ENCODE results near the gene KIR2DL1.
"Not testable (repeated sequence)": the region's sequence is repeated elsewhere in the genome, so short reads cannot be mapped to it uniquely, and the experiment has no call there.

KIR2DL1 gene

DNA sequence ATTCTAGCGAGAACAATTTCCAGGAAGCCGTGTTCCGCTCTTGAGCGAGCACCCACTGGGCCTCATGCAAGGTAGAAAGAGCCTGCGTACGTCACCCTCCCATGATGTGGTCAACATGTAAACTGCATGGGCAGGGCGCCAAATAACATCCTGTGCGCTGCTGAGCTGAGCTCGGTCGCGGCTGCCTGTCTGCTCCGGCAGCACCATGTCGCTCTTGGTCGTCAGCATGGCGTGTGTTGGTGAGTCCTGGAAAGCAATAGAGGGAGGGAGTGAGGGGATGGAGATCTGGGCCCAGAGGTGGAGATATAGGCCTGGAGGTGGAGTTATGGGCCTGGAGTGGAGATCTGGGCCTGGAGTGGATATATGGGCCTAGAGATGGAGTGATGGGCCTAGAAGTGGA lies at the start of gene KIR2DL1:
Gene KIR2DL1 (plus strand): TSS at position 148 of the 400 bp plus-strand sequence. CDS start 58 bp downstream, at position 206.
- not testable (repeated sequence) for DNase-seq

DNA sequence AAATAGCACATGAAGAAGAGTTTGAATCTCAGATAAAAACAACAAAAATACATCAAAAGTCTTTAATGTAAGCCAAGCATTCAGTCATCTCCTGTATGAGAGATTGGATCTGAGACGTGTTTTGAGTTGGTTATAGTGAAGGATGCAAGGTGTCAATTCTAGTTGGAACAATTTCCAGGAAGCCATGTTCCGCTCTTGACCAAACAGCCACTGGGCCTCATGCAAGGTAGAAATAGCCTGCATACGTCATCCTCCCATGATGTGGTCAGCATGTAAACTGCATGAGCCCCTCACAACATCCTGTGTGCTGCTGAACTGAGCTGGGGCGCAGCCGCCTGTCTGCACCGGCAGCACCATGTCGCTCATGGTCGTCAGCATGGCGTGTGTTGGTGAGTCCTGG lies 45.5 kb upstream of the KIR2DL1 start, which contains the start of gene KIR3DL3:
Gene KIR3DL3 (plus strand): TSS at position 301 of the 400 bp plus-strand sequence. CDS start 55 bp downstream, at position 356.
- no peak for DNase-seq

DNA sequence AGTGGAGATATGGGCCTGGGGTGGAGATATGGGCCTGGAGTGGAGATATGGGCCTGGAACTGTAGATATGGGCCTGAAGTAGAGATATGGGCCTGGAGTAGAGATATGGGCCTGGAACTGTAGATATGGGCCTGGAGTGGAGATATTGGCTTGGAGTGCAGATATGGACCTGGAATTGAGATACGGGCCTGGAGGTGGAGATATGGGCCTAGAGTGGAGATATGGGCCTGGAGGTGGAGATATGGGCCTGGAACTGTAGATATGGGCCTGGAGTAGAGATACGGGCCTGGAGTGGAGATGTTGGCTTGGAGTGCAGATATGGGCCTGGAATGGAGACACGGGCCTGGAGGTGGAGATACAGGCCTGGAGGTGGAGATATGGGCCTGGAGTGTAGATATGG lies 44.9 kb upstream of the KIR2DL1 start:
- DNase-seq: no peak

DNA sequence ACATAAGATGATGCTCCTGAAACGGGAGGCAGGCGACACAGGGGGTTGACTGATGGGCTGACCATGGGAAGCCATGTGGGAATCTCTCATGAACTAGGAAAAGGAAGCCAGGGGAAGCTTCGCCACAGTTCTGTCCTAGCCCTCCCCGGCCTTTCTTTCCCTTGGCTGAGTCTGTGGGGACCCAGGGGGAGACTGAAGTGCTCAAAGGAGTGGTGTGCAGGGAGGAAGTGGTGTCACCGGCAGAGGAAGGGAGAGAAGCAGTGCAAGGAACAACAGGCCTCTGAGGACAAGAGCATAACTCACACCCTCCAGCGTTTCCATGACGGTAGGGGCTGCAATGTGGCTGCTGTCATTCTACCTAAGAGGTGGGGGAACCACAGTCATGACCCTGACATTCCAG lies 44.3 kb upstream of the KIR2DL1 start:
- DNase-seq: no peak

DNA sequence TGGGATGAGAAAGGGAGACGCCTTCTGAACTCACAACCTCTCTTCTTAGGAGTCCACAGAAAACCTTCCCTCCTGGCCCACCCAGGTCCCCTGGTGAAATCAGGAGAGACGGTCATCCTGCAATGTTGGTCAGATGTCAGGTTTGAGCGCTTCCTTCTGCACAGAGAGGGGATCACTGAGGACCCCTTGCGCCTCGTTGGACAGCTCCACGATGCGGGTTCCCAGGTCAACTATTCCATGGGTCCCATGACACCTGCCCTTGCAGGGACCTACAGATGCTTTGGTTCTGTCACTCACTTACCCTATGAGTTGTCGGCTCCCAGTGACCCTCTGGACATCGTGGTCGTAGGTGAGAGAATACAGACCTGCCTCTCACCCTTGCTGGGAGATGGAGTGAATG lies 42.0 kb upstream of the KIR2DL1 start:
- no peak for DNase-seq

DNA sequence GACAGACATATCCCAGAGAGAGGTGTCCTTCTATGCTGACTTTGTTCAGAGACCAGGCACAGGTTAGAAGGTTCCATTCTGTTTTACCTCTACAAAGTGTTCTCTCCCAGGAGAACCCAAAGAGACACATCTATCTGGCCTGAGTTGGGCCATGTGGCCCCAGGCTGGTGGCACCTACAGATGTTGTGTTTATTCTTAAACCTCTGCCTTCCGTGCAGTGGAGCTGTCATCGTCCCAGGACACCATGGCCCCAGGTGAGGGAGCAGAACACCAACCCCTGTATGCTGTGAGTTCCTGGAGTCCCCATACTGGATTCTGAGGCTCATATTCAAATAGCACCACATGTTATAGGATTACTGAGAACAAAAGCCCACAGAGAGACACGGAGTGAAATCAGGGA lies 41.4 kb upstream of the KIR2DL1 start:
- no peak for DNase-seq

DNA sequence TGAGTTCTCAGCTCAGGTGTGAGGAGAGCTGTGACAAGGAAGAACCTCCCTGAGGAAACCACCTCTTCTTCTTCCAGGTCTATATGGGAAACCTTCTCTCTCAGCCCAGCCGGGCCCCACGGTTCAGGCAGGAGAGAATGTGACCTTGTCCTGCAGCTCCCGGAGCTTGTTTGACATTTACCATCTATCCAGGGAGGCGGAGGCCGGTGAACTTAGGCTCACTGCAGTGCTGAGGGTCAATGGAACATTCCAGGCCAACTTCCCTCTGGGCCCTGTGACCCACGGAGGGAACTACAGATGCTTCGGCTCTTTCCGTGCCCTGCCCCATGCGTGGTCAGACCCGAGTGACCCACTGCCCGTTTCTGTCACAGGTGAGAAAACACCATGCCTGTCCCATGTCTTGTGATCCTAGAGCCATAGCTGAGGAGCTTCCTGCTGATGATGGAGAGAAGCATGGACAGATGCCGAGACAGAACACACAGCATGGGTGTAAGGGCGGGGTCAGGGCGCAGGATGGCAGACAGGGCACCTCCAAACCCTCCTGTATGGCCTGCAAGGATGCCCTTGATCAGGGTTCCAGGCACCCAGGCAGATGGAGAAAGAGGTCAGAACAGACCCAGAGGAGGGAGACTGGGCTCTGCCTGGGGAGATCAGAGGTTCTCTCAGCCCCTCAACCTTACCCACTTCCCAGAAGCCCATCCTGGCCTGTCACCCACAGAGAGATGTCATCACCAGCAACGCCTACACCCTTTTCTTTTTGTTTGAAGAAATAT lies 40.0 kb upstream of the KIR2DL1 start:
- DNase-seq: no peak

DNA sequence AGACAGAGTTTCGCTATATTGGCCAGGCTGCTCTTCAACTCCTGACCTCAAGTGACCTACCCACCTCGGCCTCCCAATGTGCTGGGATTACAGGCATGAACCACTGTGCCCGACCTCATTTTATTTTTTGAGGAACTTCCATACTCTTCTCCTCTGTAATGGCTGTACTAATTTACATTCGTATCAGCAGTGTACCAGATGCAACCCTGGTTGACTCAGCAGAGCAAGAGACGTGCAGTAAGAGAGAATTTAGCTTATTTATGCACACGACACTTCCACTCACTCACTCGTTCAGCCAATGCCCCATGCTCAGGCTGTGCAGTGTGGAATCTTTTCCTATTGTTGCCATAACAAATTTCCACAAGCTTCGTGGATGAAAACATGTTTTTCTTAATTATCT lies 38.4 kb upstream of the KIR2DL1 start:
- DNase-seq: no peak

DNA sequence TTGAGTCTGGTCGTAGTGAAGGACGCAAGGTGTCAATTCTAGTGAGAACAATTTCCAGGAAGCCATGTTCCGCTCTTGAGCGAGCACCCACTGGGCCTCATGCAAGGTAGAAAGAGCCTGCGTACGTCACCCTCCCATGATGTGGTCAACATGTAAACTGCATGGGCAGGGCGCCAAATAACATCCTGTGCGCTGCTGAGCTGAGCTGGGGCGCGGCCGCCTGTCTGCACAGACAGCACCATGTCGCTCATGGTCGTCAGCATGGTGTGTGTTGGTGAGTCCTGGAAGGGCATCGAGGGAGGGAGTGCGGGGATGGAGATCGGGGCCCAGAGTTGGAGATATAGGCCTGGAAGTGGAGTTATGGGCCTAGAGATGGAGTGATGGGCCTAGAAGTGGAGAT lies 31.3 kb upstream of the KIR2DL1 start, which contains the start of gene KIR2DL3:
Gene KIR2DL3 (plus strand): TSS at position 208 of the 400 bp plus-strand sequence. CDS start 33 bp downstream, at position 241.
- DNase-seq: not testable (repeated sequence)

DNA sequence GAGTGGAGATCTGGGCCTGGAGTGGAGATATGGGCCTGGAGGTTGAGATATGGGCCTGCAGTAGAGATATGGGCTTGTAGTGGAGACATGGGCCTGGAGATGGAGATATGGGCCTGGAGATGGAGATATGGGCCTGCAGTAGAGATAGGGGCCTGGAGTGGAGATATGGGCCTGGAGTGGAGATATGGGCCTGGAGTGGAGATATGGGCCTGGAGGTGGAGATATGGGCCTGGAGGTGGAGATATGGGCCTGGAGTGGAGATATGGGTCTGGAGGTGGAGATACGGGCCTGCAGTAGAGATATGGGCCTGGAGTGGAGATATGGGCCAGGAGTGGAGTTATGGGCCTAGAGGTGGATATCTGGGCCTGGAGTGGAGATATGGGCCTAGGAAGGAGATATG lies 30.9 kb upstream of the KIR2DL1 start:
- no peak for DNase-seq

DNA sequence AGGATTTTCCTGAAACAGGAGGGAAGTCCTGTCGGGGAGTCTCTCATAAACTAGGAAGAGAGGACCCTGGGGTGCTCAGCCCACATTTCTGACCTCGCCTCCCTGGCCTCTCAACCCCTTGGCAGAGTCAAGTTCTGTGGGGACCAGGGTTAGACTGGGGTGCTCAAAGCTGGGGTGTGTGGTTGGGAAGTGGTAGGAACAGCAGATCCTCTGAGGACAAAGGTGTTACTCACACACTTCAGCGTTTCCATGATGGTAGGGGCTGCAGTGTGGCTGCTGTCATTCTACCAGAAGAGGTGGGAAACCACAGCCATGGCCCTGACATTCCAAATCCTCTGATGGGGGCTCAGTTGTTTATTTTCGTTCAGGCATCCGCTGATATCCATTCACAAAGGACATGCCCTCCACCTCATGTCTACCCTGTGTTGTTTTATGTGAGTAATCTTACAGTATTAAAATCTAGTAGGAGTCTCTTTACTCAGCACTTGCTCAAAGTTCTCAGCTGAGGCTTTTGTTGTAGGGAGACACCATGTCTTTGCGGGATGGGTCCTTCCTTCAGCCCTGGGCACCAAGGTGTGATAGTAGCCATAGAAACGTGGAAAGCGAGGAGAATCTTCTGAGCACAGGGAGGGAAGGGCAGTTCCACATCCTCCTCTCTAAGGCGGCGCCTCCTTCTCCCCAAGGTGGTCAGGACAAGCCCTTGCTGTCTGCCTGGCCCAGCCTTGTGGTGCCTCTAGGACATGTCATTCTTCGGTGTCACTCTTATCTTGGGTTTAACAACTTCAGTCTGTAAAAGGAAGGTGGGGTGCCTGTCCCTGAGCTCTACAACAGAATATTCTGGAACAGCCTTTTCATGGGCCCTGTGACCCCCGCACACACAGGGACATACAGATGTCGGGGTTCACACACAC lies 29.8 kb upstream of the KIR2DL1 start:
- no peak for DNase-seq

DNA sequence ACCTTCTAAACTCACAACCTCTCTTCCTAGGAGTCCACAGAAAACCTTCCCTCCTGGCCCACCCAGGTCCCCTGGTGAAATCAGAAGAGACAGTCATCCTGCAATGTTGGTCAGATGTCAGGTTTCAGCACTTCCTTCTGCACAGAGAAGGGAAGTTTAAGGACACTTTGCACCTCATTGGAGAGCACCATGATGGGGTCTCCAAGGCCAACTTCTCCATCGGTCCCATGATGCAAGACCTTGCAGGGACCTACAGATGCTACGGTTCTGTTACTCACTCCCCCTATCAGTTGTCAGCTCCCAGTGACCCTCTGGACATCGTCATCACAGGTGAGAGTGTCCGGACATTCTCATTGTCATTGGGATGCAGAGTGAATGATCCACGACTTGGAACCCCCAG lies 27.6 kb upstream of the KIR2DL1 start:
- not testable (repeated sequence) for DNase-seq

DNA sequence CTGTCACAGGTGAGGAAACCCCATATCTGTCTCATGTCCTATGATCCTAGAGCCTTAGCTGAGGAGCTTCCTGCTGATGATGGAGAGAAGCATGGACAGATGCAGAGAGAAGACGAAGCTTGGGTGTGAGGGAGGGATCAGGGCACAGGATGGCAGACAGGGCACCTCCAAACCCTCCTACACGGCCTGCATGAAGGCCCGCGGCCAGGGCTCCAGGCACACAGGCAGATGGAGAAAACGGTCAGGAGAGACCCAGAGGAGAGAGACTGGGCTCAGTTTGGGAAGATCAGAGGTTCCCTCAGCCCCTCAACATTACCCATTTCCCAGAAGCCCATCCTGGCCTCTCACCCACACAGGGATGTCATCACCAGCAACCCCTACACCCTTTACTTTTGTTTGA lies 25.5 kb upstream of the KIR2DL1 start:
- DNase-seq: not testable (repeated sequence)

DNA sequence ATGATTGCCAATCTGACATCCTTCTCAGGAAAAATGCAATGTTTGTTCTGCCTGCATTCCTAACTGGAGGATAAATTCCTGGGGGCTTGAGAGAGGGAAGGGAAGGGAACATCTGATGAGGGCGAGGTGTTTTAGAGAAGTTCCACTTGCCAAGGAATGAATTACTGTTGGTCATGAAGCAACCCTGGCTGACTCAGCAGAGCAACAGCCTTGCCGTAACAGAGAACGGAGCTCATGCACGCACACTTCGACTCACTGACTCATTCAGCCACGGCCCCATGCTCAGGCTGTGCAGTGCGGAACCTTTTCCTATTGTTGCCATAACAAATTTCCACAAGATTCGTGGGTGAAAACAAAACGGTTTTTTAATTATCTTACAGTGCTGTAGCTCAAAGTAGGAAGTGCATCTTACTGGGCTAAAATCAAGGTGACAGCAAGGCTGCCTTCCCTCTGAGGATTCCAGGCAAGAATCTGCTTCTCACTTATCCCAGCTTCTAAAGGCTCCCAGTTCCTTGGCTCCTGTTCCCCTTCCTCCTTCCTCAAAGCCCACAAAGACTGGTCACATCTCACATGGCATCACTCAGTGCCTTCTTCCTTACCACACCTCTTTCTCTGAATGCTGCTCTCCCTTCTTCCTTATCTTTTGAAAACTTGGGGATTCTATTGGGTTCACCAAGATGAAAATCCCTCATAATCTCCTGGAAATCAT lies 21.8 kb upstream of the KIR2DL1 start:
- not testable (repeated sequence) for DNase-seq

DNA sequence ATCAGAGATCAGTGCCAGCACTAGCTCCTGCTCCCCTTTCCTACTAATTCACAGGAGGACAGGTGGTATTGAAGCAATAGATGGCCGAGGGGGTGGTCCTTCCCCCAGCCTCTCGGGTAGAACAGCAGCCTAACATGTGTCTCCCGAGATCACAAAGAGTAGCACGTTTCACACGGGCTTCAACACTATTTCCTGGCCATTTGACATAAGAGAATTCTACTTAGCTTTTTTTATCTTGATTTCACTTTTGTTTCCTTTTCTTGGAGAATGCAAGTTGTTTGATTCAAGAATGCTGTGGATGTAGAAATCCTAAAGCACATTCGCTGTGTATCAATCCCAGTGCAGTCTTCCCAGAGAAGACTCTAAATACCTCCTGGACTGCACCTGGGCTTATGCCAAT lies 19.3 kb upstream of the KIR2DL1 start:
- DNase-seq: not testable (repeated sequence)

DNA sequence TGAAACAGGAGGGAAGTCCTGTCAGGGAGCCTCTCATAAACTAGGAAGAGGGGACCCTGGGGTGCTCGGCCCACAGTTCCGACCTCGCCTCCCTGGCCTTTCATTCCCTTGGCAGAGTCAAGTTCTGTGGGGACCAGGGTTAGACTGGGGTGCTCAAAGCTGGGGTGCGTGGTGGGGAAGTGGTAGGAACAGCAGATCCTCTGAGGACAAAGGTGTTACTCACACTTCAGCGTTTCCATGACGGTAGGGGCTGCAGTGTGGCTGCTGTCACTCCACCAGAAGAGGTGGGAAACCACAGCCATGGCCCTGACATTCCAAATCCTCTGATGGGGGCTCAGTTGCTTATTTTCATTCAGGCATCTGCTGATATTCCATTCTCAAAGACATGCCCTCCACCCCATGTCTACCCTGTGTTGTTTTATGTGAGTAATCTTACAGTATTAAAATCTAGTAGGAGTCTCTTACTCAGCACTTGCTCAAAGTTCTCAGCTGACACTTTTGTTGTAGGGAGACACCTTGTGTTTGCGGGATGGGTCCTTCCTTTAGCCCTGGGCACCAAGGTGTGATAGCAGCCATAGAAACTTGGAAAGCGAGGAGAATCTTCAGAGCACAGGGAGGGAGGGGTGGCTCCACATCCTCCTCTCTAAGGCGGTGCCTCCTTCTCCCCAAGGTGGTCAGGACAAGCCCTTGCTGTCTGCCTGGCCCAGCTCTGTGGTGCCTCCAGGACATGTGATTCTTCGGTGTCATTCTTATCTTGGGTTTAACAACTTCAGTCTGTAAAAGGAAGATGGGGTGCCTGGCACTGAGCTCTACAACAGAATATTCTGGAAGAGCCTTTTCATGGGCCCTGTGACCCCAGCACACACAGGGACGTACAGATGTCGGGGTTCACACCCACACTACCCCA lies 13.1 kb upstream of the KIR2DL1 start:
- not testable (repeated sequence) for DNase-seq

DNA sequence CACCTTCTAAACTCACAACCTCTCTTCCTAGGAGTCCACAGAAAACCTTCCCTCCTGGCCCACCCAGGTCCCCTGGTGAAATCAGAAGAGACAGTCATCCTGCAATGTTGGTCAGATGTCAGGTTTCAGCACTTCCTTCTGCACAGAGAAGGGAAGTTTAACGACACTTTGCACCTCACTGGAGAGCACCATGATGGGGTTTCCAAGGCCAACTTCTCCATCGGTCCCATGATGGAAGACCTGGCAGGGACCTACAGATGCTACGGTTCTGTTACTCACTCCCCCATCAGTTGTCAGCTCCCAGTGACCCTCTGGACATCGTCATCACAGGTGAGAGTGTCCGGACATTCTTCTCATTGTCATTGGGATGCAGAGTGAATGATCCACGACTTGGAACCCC lies 11.0 kb upstream of the KIR2DL1 start:
- not testable (repeated sequence) for DNase-seq

DNA sequence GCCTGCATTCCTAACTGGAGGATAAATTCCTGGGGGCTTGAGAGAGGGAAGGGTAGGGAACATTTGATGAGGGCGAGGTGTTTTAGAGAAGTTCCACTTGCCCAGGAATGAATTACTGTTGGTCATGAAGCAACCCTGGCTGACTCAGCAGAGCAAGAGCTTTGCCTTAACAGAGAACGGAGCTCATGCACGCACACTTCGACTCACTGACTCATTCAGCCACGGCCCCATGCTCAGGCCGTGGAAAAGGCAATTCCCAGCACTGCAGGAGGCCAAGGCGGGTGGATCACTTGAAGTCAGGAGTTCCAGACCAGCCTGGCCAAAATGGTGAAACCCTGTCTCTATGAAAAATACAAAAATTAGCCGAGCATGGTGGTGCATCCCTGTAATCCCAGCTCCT lies 5.4 kb upstream of the KIR2DL1 start:
- not testable (repeated sequence) for DNase-seq

DNA sequence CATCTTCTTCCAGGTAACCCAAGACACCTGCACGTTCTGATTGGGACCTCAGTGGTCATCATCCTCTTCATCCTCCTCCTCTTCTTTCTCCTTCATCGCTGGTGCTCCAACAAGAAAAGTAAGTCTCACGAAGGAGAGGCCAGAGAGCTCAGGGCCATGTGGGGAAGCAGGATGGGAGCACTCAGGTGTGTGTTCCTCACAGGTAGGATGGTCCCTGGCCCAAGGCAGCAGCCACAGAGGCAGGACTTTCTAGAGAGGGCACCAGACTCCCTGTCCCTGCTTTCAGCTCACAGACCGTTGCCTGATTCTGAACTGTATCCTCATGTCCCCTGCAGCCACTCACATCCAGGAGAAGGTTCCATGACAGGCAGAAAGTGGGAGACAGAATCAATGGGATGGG lies 3.1 kb upstream of the KIR2DL1 start:
- DNase-seq: not testable (repeated sequence)

DNA sequence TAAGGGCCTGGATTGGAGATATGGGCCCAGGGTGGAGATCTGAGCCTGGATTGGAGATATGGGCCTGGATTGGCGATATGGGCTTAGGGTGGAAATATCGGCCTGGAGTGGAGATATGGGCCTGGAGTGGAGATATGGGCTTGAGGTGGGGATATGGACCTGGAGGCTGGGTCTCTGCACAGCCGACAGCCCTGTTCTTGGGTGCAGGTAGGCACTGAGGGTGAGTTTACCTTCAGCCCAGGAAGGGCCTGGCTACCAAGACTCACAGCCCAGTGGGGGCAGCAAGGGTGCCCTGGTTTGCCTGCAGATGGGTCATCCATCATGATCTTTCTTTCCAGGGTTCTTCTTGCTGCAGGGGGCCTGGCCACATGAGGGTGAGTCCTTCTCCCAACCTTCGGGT lies 918 bp downstream of the KIR2DL1 start:
- DNase-seq: not testable (repeated sequence)

DNA sequence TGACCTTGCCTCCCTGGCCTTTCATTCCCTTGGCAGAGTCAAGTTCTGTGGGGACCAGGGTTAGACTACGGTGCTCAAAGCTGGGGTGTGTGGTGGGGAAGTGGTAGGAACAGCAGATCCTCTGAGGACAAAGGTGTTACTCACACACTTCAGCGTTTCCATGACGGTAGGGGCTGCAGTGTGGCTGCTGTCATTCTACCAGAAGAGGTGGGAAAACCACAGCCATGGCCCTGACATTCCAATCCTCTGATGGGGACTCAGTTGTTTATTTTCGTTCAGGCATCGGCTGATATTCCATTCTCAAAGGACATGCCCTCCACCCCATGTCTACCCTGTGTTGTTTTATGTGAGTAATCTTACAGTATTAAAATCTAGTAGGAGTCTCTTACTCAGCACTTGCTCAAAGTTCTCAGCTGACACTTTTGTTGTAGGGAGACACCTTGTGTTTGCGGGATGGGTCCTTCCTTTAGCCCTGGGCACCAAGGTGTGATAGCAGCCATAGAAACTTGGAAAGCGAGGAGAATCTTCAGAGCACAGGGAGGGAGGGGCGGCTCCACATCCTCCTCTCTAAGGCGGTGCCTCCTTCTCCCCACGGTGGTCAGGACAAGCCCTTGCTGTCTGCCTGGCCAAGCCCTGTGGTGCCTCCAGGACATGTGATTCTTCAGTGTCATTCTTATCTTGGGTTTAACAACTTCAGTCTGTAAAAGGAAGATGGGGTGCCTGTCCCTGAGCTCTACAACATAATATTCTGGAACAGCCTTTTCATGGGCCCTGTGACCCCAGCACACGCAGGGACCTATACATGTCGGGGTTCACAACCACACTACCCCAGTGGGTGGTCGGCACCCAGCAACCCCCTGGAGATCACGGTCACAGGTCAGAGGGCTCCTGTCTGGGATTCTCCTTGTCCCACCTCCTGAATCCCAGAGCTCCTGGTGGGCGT lies 1.7 kb downstream of the KIR2DL1 start:
- not testable (repeated sequence) for DNase-seq
